Fibroblast of gingiva (primary cell): Measurements from ENCODE around the gene AKT2.

Experiments used
- DNase-seq: peaks from one replicate; pipeline ENCODE4 v3.0.0-alpha.2; 2011; ENCODE audit warnings: low read depth

Gene AKT2

DNA sequence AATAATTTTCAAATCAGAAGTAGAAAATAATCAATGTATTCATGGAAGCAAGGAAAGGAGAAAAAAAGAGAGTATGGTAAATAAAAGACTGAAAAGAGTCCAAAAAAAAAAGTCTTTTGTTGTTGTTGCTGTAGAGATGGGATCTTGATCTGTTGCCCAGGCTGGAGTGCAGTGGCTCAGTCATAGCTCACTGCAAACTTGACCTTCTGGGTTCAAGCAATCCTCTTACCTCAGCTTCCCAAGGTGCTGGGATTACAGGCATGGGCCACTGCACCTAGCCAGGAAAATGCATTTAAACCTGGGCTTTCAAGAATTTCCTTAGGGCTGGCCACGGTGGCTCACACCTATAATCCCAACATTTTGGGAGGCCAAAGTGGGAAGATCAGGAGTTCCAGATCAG lies 100.9 kb downstream of the AKT2 start:
- DNase-seq = no peak
